Skeletal muscle cell (primary cell): ENCODE measurements around the gene HRH1.

Source experiments
- DNase-seq: peaks from one replicate; pipeline ENCODE4 v3.0.0-alpha.2; 2010; ENCODE audit warnings: low read depth
- H3K4me3 ChIP-seq: 2 replicates; pipeline ENCODE4 v1.5.1; 2011; ENCODE audit warnings: low read depth, mild to moderate bottlenecking, control low read depth, low read length, moderate library complexity

HRH1 gene

GRCh38 chr3:11297126-11297525, 142.8 kb downstream of the HRH1 start:
- H3K4me3 ChIP-seq, result no peak overlapping the region
- no peak for DNase-seq

GRCh38 chr3:11300970-11301369, 146.7 kb downstream of the HRH1 start:
- DNase-seq, result no peak
- H3K4me3 ChIP-seq, result no peak overlapping the region

DNA sequence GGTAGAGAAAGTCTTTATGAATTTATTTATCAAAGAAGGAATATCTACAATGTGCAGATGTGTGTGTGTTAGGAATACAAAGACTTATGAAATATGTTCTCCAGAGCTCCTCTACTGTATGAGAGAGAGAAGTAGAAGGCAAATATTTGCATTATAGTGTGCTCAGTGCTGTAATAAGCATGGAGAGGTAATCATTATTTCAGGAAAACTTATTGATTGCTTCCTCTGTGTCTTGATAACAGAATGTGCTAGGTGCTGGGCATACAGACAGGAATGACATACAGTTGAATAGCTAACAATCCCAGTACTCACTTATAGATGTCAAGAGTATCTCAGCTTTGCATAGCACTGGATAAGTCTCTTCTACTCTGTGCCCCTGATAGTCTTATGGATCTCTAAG, 148.2 kb downstream of the HRH1 start:
- DNase-seq, result no peak
- no peak overlapping the region for H3K4me3 ChIP-seq

DNA sequence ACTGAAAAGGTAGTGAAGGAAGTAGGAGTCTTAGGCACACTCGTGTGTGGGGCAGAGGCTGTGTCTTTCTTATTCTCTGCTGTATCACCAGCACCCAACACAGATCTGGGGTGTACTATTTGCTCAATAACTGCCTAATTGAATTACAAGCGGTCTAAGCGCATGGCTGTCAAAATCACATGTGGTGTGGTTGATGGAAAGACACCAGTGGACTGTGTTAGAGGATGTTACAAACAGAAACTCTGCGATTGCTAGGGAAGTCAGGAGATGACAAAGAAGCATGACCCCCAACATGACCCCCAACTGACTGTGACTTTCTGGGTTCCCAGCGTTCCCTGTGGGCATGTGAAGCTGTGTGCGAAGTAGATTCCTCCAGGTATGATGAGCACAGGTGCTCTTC, 149.9 kb downstream of the HRH1 start:
- H3K4me3 ChIP-seq, result no peak overlapping the region
- no peak for DNase-seq

DNA sequence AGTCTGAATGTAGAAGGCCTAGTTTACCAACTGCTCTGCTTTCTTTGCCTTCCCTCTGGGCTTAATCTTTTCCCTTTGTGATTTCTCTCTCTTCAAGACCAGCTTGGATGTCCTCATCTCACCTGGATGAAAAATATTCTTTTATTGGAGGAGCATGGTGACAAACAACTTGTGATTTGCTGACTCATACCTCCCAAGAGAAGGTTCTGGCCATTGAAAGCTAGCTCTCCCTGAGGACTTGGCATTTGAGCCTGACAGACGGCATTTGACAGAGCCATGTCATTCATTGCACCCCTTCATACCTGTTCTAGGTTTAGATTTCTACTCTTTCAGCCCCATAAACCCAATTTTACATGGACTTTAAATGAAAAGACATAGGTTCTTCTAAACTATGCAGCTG, 151.2 kb downstream of the HRH1 start:
- DNase-seq, result no peak
- no peak overlapping the region for H3K4me3 ChIP-seq

DNA sequence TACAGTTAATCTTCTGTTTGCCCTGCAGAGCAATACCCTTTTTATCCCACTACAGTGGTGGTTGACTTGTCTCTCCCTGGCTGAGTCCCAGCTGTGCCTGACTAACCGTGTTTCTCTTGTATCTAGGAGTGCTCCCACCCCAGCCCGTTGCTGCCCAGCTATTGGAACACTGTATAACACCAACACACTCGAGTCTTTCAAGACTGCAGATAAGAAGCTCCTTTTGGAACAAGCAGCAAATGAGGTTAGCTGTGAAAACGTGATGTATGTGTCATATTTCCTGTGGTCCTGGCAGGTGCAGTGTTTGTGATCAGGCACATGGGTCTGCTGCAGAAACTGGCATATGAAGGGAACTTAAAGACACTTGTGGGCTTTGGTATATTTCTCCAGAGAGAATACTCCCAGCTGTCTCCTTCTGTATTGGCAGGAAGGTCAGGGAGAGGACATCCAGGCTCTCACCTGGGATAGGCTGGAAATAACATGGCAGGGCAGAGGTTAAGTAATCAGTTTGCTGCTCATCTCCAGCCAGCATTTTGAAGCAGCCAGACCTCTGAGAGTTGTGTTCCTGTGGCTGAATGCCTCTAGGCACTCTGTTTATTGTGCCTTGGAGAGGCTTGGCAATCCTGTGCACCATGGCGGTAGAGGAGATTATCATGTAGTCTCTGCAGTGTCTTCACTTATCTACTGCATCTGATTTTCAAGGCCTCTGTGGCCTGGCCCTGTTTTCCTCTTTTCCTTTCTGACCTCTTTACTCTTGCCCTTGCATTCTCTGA, 152.7 kb downstream of the HRH1 start:
- no peak for DNase-seq
- no peak overlapping the region for H3K4me3 ChIP-seq

DNA sequence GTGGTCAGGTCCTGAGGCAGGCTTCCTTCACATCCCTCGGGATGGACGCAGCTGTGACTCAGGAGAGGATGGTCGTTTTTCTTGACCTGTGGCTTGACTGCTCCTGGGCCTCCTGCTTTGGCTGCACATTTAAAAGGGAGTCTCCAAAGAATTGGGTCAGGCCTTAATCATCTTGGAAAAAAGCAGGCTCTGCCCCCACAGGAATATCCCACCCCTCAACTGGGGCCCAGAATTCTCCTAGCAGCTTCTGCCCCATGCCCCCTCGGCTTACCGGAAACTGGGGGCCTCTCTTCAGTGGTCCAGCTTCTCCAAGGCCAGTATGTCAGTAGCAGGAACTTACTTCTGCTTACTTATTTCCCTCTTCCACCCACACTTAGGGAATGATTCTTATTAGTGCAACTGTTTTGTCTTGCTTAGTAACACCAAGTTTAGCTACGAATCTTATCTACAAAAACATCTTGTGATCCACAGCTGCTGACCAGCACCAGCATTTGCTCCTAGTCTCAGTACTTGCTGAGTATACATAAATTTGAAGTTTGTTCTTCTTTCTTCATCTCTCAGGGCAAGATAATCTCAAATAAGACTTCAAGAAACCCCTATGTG, 153.6 kb downstream of the HRH1 start:
- H3K4me3 ChIP-seq, result no peak overlapping the region
- DNase-seq, result no peak

GRCh38 chr3:11310258-11310657, 156.0 kb downstream of the HRH1 start:
- DNase-seq, result no peak
- no peak overlapping the region for H3K4me3 ChIP-seq

GRCh38 chr3:11312166-11312565, 157.9 kb downstream of the HRH1 start:
- no peak overlapping the region for H3K4me3 ChIP-seq
- no peak for DNase-seq
